Measurements from ENCODE around the gene ATG2A.

The ATG2A gene

GRCh38 chr11:64888729-64889511 lies 28.1 kb downstream of the ATG2A start:
- H3K27ac Mint-ChIP-seq = no peak overlapping the region
- no peak overlapping the region for H3K4me3 Mint-ChIP-seq
- no peaks in the 10 kb centered on the region for H3K36me3 Mint-ChIP-seq (ENCODE audit: low read depth)
- H3K4me1 Mint-ChIP-seq (ENCODE audit: low read depth) = peaks cover 30% of the 10 kb centered on the region
- no peak for DNase-seq
- no peaks in the 10 kb centered on the region for H3K27me3 Mint-ChIP-seq
- H3K9me3 Mint-ChIP-seq = no peaks in the 10 kb centered on the region

GRCh38 chr11:64888406-64888728 lies 28.6 kb downstream of the ATG2A start:
- H3K4me1 Mint-ChIP-seq (ENCODE audit: low read depth) = peaks cover 30% of the 10 kb centered on the region

GRCh38 chr11:64887757-64888405 lies 29.1 kb downstream of the ATG2A start:
- DNase-seq = peak; percentile 93
- peak overlapping the region; percentile 65 for H3K4me3 Mint-ChIP-seq
- peak overlapping the region; percentile 82 for H3K27ac Mint-ChIP-seq
- H3K9me3 Mint-ChIP-seq = no peaks in the 10 kb centered on the region
- H3K36me3 Mint-ChIP-seq (ENCODE audit: low read depth) = no peaks in the 10 kb centered on the region
- no peaks in the 10 kb centered on the region for H3K27me3 Mint-ChIP-seq
- H3K4me1 Mint-ChIP-seq (ENCODE audit: low read depth) = peaks cover 31% of the 10 kb centered on the region

More at GRCh38 chr11:64888406-64888728, 28.6 kb downstream of the ATG2A start:
- no peaks in the 10 kb centered on the region for H3K9me3 Mint-ChIP-seq
- no peak for DNase-seq
- peak overlapping the region; percentile 82 for H3K27ac Mint-ChIP-seq
- peak overlapping the region; percentile 65 for H3K4me3 Mint-ChIP-seq
- H3K27me3 Mint-ChIP-seq = no peaks in the 10 kb centered on the region
- H3K36me3 Mint-ChIP-seq (ENCODE audit: low read depth) = no peaks in the 10 kb centered on the region

- H3K4me1 Mint-ChIP-seq (ENCODE audit: low read depth) = peaks cover 32% of the 10 kb centered on the region
- H3K4me3 Mint-ChIP-seq = no peak overlapping the region
- H3K27me3 Mint-ChIP-seq = no peaks in the 10 kb centered on the region
- peak overlapping the region; percentile 8 for H3K27ac Mint-ChIP-seq
- no peaks in the 10 kb centered on the region for H3K9me3 Mint-ChIP-seq
- H3K36me3 Mint-ChIP-seq (ENCODE audit: low read depth) = no peaks in the 10 kb centered on the region
- DNase-seq = no peak
These were observed 29.7 kb downstream of the ATG2A start for GRCh38 chr11:64887234-64887756.

GRCh38 chr11:64885367-64886286 lies 31.4 kb downstream of the ATG2A start:
- DNase-seq = no peak
- no peaks in the 10 kb centered on the region for H3K9me3 Mint-ChIP-seq
- H3K27me3 Mint-ChIP-seq = no peaks in the 10 kb centered on the region
- H3K27ac Mint-ChIP-seq = peak overlapping the region; percentile 87
- peak overlapping the region; percentile 33 for H3K4me3 Mint-ChIP-seq
- no peaks in the 10 kb centered on the region for H3K36me3 Mint-ChIP-seq (ENCODE audit: low read depth)
- peaks cover 45% of the 10 kb centered on the region for H3K4me1 Mint-ChIP-seq (ENCODE audit: low read depth)

- Mint-ChIP-seq H3K4me1 (ENCODE audit: low read depth) (peaks cover 61% of the 10 kb centered on the region), H3K36me3 (ENCODE audit: low read depth) (peaks cover 1% of the 10 kb centered on the region), H3K9me3 (no peaks in the 10 kb centered on the region), H3K4me3 (no peak overlapping the region), H3K27ac (no peak overlapping the region), H3K27me3 (no peaks in the 10 kb centered on the region)
- DNase-seq = no peak
These were observed 33.0 kb downstream of the ATG2A start for GRCh38 chr11:64884019-64884418.

- no peak for DNase-seq
- H3K4me3 Mint-ChIP-seq = no peak overlapping the region
- H3K9me3 Mint-ChIP-seq = no peaks in the 10 kb centered on the region
- peaks cover 60% of the 10 kb centered on the region for H3K4me1 Mint-ChIP-seq (ENCODE audit: low read depth)
- H3K27me3 Mint-ChIP-seq = no peaks in the 10 kb centered on the region
- peaks cover 4% of the 10 kb centered on the region for H3K36me3 Mint-ChIP-seq (ENCODE audit: low read depth)
- H3K27ac Mint-ChIP-seq = no peak overlapping the region
These were observed 33.4 kb downstream of the ATG2A start for GRCh38 chr11:64883575-64883974.

GRCh38 chr11:64882243-64882642 lies 34.8 kb downstream of the ATG2A start:
- peaks cover 51% of the 10 kb centered on the region for H3K4me1 Mint-ChIP-seq (ENCODE audit: low read depth)
- peaks cover 15% of the 10 kb centered on the region for H3K36me3 Mint-ChIP-seq (ENCODE audit: low read depth)
- no peak overlapping the region for H3K27ac Mint-ChIP-seq
- H3K4me3 Mint-ChIP-seq = no peak overlapping the region
- H3K27me3 Mint-ChIP-seq = no peaks in the 10 kb centered on the region
- no peaks in the 10 kb centered on the region for H3K9me3 Mint-ChIP-seq
- DNase-seq = no peak

GRCh38 chr11:64881476-64881875 lies 35.5 kb downstream of the ATG2A start:
- no peak for DNase-seq
- H3K4me1 Mint-ChIP-seq (ENCODE audit: low read depth) = peaks cover 57% of the 10 kb centered on the region
- peaks cover 23% of the 10 kb centered on the region for H3K36me3 Mint-ChIP-seq (ENCODE audit: low read depth)
- H3K4me3 Mint-ChIP-seq = no peak overlapping the region
- H3K9me3 Mint-ChIP-seq = no peaks in the 10 kb centered on the region
- no peaks in the 10 kb centered on the region for H3K27me3 Mint-ChIP-seq
- H3K27ac Mint-ChIP-seq = peak overlapping the region; percentile 67

- Mint-ChIP-seq H3K36me3 (ENCODE audit: low read depth) (peaks cover 33% of the 10 kb centered on the region), H3K27me3 (no peaks in the 10 kb centered on the region), H3K27ac (peak overlapping the region; percentile 97), H3K9me3 (no peaks in the 10 kb centered on the region), H3K4me1 (ENCODE audit: low read depth) (peaks cover 59% of the 10 kb centered on the region), H3K4me3 (peak overlapping the region; percentile 93)
- DNase-seq = no peak
These were observed 36.6 kb downstream of the ATG2A start for GRCh38 chr11:64880240-64881001.

- peaks cover 62% of the 10 kb centered on the region for H3K4me1 Mint-ChIP-seq (ENCODE audit: low read depth)
- H3K27ac Mint-ChIP-seq = peak overlapping the region; percentile 97
- peaks cover 44% of the 10 kb centered on the region for H3K36me3 Mint-ChIP-seq (ENCODE audit: low read depth)
- no peaks in the 10 kb centered on the region for H3K9me3 Mint-ChIP-seq
- no peaks in the 10 kb centered on the region for H3K27me3 Mint-ChIP-seq
- H3K4me3 Mint-ChIP-seq = peak overlapping the region; percentile 93
- DNase-seq = peak; percentile 51
These were observed 37.6 kb downstream of the ATG2A start for GRCh38 chr11:64879244-64879900.

GRCh38 chr11:64878494-64879243 lies 38.3 kb downstream of the ATG2A start, which contains the start of gene EHD1:
TSS of gene EHD1 (minus strand) at chr11:64878621. CDS start at chr11:64878464, 157 bp downstream.
- no peaks in the 10 kb centered on the region for H3K27me3 Mint-ChIP-seq
- H3K4me3 Mint-ChIP-seq = peak within 1 kb of the TSS; percentile 98
- H3K4me1 Mint-ChIP-seq (ENCODE audit: low read depth) = peaks cover 65% of the 10 kb centered on the region
- peaks cover 51% of the 10 kb centered on the region for H3K36me3 Mint-ChIP-seq (ENCODE audit: low read depth)
- peak; percentile 100 for DNase-seq
- H3K27ac Mint-ChIP-seq = peak within 1 kb of the TSS; percentile 97
- H3K9me3 Mint-ChIP-seq = no peaks in the 10 kb centered on the region

- H3K36me3 Mint-ChIP-seq (ENCODE audit: low read depth) = peaks cover 56% of the 10 kb centered on the region
- no peaks in the 10 kb centered on the region for H3K27me3 Mint-ChIP-seq
- peak overlapping the region; percentile 98 for H3K4me3 Mint-ChIP-seq
- H3K27ac Mint-ChIP-seq = peak overlapping the region; percentile 94
- H3K4me1 Mint-ChIP-seq (ENCODE audit: low read depth) = peaks cover 69% of the 10 kb centered on the region
- H3K9me3 Mint-ChIP-seq = no peaks in the 10 kb centered on the region
- DNase-seq = no peak
These were observed 38.9 kb downstream of the ATG2A start for GRCh38 chr11:64878223-64878493.
